HFFc6 (cell line): Measurements from ENCODE around the gene MATK. TPM values are rescaled to one million over a fixed set of nuclear protein-coding genes. Genes with fewer than 3 reads are reported as not detected.

Experiments
- DNase-seq: peaks from one replicate; pipeline ENCODE4 v3.0.0-alpha.2; 2018
- H3K27ac Mint-ChIP-seq: 2 replicates; pipeline ENCODE4 v1.8.0; 2020; ENCODE audit warnings: mild to moderate bottlenecking, mixed read lengths
- H3K27me3 Mint-ChIP-seq: 2 replicates; pipeline ENCODE4 v1.8.0; 2021; ENCODE audit warnings: mild to moderate bottlenecking, moderate library complexity, mixed read lengths; ENCODE audit not compliant: insufficient read depth
- H3K36me3 Mint-ChIP-seq: 2 replicates; pipeline ENCODE4 v1.8.0; 2021; ENCODE audit warnings: low read depth, mixed read lengths
- H3K4me1 Mint-ChIP-seq: 2 replicates; pipeline ENCODE4 v1.8.0; 2020; ENCODE audit warnings: low read depth, mixed read lengths
- H3K4me3 Mint-ChIP-seq: 2 replicates; pipeline ENCODE4 v1.8.0; 2020; ENCODE audit warnings: mild to moderate bottlenecking, moderate library complexity, mixed read lengths
- H3K9me3 Mint-ChIP-seq: 2 replicates; pipeline ENCODE4 v1.8.0; 2020; ENCODE audit warnings: mild to moderate bottlenecking, mixed read lengths
- CTCF ChIP-seq: fragments of 200-600 bp; sonication (generic); IDR thresholded peaks from 2 replicates; pipeline ENCODE4 v1.5.0; 2021; ENCODE audit warnings: antibody characterized with exemption, mild to moderate bottlenecking
- total RNA-seq, 6 experiments: library from RNA; stranded (reverse); fragmentation: NEBNext Ultra II Directional; extraction: Animal tissue kit (Norgen Biotek cat#: 25700); gene quantifications; 2 replicates in 1 of 6; 3 replicates in 5 of 6; pipeline ENCODE4 v1.2.3, GENCODE V29; 2021

MATK gene
- total RNA-seq, 6 experiments from 2014 or later, result not detected

- Mint-ChIP-seq H3K4me3 (no peak overlapping the region), H3K36me3 (no peaks in the 10 kb centered on the region), H3K9me3 (no peaks in the 10 kb centered on the region), H3K4me1 (peaks cover 9% of the 10 kb centered on the region), H3K27ac (no peak overlapping the region), H3K27me3 (peaks cover 18% of the 10 kb centered on the region)
- TF ChIP-seq CTCF, result no peak
- DNase-seq, result no peak
Measured at GRCh38 chr19:3736106-3736724, 50.0 kb downstream of the MATK start.

DNA sequence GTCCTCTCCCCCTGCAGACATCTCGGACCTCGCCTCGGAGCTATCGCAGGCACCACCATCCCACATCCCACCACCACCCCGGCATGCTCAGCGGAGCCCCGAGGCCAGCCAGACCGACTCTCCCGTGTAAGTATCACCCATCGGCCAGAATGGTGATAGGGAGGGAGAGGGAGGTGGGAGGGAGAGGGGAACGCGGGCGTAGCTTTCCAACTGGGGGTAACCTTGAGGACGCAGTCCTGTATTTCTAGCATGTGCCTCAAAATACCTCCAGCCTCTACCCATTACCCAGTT lies 51.9 kb downstream of the MATK start:
- no peak overlapping the region for H3K27ac Mint-ChIP-seq
- DNase-seq, result no peak
- TF ChIP-seq CTCF, result no peak
- no peaks in the 10 kb centered on the region for H3K36me3 Mint-ChIP-seq
- no peak overlapping the region for H3K4me3 Mint-ChIP-seq
- no peaks in the 10 kb centered on the region for H3K9me3 Mint-ChIP-seq
- peaks cover 9% of the 10 kb centered on the region for H3K4me1 Mint-ChIP-seq
- H3K27me3 Mint-ChIP-seq, result peaks cover 20% of the 10 kb centered on the region

- no peak for TF ChIP-seq CTCF
- peaks cover 20% of the 10 kb centered on the region for H3K27me3 Mint-ChIP-seq
- no peak overlapping the region for H3K27ac Mint-ChIP-seq
- no peaks in the 10 kb centered on the region for H3K9me3 Mint-ChIP-seq
- H3K36me3 Mint-ChIP-seq, result no peaks in the 10 kb centered on the region
- H3K4me1 Mint-ChIP-seq, result peaks cover 9% of the 10 kb centered on the region
- H3K4me3 Mint-ChIP-seq, result no peak overlapping the region
- no peak for DNase-seq
Measured at GRCh38 chr19:3733549-3734309, 52.5 kb downstream of the MATK start.

GRCh38 chr19:3732108-3732507 lies 54.1 kb downstream of the MATK start:
- Mint-ChIP-seq H3K27ac (no peak overlapping the region), H3K9me3 (no peaks in the 10 kb centered on the region), H3K4me1 (peaks cover under 1% of the 10 kb centered on the region; the same call in 1 of the 2 replicates), H3K36me3 (no peaks in the 10 kb centered on the region), H3K27me3 (peaks cover 16% of the 10 kb centered on the region), H3K4me3 (no peak overlapping the region)
- TF ChIP-seq CTCF, result no peak
- DNase-seq, result no peak

- Mint-ChIP-seq H3K4me1 (no peaks in the 10 kb centered on the region), H3K27ac (no peak overlapping the region), H3K9me3 (no peaks in the 10 kb centered on the region), H3K27me3 (peaks cover 9% of the 10 kb centered on the region), H3K36me3 (no peaks in the 10 kb centered on the region), H3K4me3 (no peak overlapping the region)
- TF ChIP-seq CTCF, result no peak
- no peak for DNase-seq
Measured at GRCh38 chr19:3730457-3730958, 55.7 kb downstream of the MATK start.

Other genes with a start within 250 kb of the MATK start
- under 1 TPM in 5 of 6 experiments, not detected in 1; 0.25 to 0.51 (median 0.46) TPM for gene TEKTIP1, start 247.2 kb downstream of the MATK start, total RNA-seq
- 100 to 1,000 TPM in 2 of 6 experiments, 10 to 100 TPM in 4; 75.1 to 101 (median 79.6) TPM for gene MFSD12, start 228.8 kb downstream of the MATK start, total RNA-seq
- gene HMG20B, start 213.4 kb downstream of the MATK start, total RNA-seq, result 10 to 100 TPM; 73.5 to 90.1 (median 78.3) TPM
- under 1 TPM in 4 of 6 experiments, not detected in 2; 0.10 to 0.17 (median 0.11) TPM for gene GIPC3, start 200.9 kb downstream of the MATK start, total RNA-seq
- gene TBXA2R, start 179.5 kb downstream of the MATK start, total RNA-seq, result 1 to 10 TPM; 7.1 to 8.8 (median 7.4) TPM
- 10 to 100 TPM; 22.7 to 25.3 (median 24.9) TPM for gene CACTIN, start 159.6 kb downstream of the MATK start, total RNA-seq
- gene PIP5K1C, start 85.9 kb downstream of the MATK start, total RNA-seq, result 10 to 100 TPM; 73.8 to 95.6 (median 78.7) TPM
- not detected for gene TJP3, start 78.0 kb downstream of the MATK start, total RNA-seq
- gene APBA3, start 24.7 kb downstream of the MATK start, total RNA-seq, result 10 to 100 TPM in 4 of 6 experiments, 1 to 10 TPM in 2; 9.1 to 13.8 (median 10.4) TPM
- 10 to 100 TPM; 69.9 to 84.3 (median 77.9) TPM for gene MRPL54, start 23.7 kb downstream of the MATK start, total RNA-seq
- gene RAX2, start 14.2 kb downstream of the MATK start, total RNA-seq, result not detected
- not detected for gene ZFR2, start 82.7 kb upstream of the MATK start, total RNA-seq
- not detected for gene ATCAY, start 94.3 kb upstream of the MATK start, total RNA-seq
- not detected for gene NMRK2, start 146.7 kb upstream of the MATK start, total RNA-seq
- 100 to 1,000 TPM; 116 to 140 (median 128) TPM for gene DAPK3, start 184.7 kb upstream of the MATK start, total RNA-seq
- 1,000 to 10,000 TPM; 2,555 to 2,867 (median 2,696) TPM for gene EEF2, start 199.1 kb upstream of the MATK start, total RNA-seq
- gene PIAS4, start 221.4 kb upstream of the MATK start, total RNA-seq, result 10 to 100 TPM; 20.0 to 26.0 (median 23.3) TPM